Measurements from ENCODE around the gene FBLN2.

GRCh38 chr3:13613343-13614190 is 64.6 kb downstream of the FBLN2 start:
- TF ChIP-seq CTCF (conservative IDR thresholded peaks at IDR 0.05; ENCODE audit: low read depth, low read length), result no peak
- TF ChIP-seq USF2 (IDR thresholded peaks at IDR 0.05; ENCODE audit: low read depth, low read length), result no peak

Data from IMR-90 (cell line).